Muscle layer of duodenum (tissue), 2 donors: Measurements from ENCODE around the gene WFIKKN2.
"Not testable (repeated sequence)": the region's sequence is repeated elsewhere in the genome, so short reads cannot be mapped to it uniquely, and the experiment has no call there.

Experiments
- H3K27ac ChIP-seq: one replicate; pipeline ENCODE4 v1.7.0; 2013; ENCODE audit warnings: mild to moderate bottlenecking, low read length
- H3K27me3 ChIP-seq: one replicate; pipeline ENCODE4 v1.7.0; 2013; ENCODE audit warnings: low read depth, mild to moderate bottlenecking, control low read depth, low read length
- H3K36me3 ChIP-seq, 2 donors: one replicate each; pipeline ENCODE4 v1.7.0; 2013; ENCODE audit warnings: low read length in 2 of 2, control low read depth in 1 of 2, mild to moderate bottlenecking in 1 of 2; ENCODE audit not compliant: insufficient read depth in 2 of 2, control insufficient read depth in 1 of 2
- H3K4me1 ChIP-seq, 2 donors: one replicate each; pipeline ENCODE4 v1.7.0; 2013; ENCODE audit warnings: low read length in 2 of 2, mild to moderate bottlenecking in 2 of 2, control low read depth in 1 of 2, moderate library complexity in 1 of 2; ENCODE audit not compliant: insufficient read depth in 2 of 2, control insufficient read depth in 1 of 2
- H3K4me3 ChIP-seq, 2 donors: one replicate each; pipeline ENCODE4 v1.7.0; 2013; ENCODE audit warnings: low read length in 2 of 2, low read depth in 1 of 2, mild to moderate bottlenecking in 1 of 2
- H3K9me3 ChIP-seq, 2 donors: one replicate each; pipeline ENCODE4 v1.7.0; 2013; ENCODE audit warnings: low read length in 2 of 2, control low read depth in 1 of 2, mild to moderate bottlenecking in 1 of 2; ENCODE audit not compliant: control insufficient read depth in 1 of 2
- donor health status: healthy.

WFIKKN2 gene

GRCh38 chr17:50800196-50800700 is 35.1 kb upstream of the WFIKKN2 start:
- Histone ChIP-seq H3K9me3 (no peaks in the 10 kb centered on the region), H3K27me3 (no peaks in the 10 kb centered on the region), H3K27ac (no peak overlapping the region), H3K4me1 (peaks cover 0 to 3% of the 10 kb centered on the region in 2 donors), H3K4me3 (no peak overlapping the region), H3K36me3 (no peaks in the 10 kb centered on the region)

GRCh38 chr17:50802609-50803571 is 32.5 kb upstream of the WFIKKN2 start:
- Histone ChIP-seq H3K4me3 (no peak overlapping the region), H3K27ac (no peak overlapping the region), H3K4me1 (peaks cover 0 to 4% of the 10 kb centered on the region in 2 donors), H3K27me3 (no peaks in the 10 kb centered on the region), H3K9me3 (no peaks in the 10 kb centered on the region), H3K36me3 (no peaks in the 10 kb centered on the region)

GRCh38 chr17:50803676-50804075 is 31.7 kb upstream of the WFIKKN2 start:
- Histone ChIP-seq H3K4me1 (peaks cover 0 to 4% of the 10 kb centered on the region in 2 donors), H3K27ac (no peak overlapping the region), H3K36me3 (no peaks in the 10 kb centered on the region), H3K4me3 (no peak overlapping the region), H3K9me3 (no peaks in the 10 kb centered on the region), H3K27me3 (no peaks in the 10 kb centered on the region)

DNA sequence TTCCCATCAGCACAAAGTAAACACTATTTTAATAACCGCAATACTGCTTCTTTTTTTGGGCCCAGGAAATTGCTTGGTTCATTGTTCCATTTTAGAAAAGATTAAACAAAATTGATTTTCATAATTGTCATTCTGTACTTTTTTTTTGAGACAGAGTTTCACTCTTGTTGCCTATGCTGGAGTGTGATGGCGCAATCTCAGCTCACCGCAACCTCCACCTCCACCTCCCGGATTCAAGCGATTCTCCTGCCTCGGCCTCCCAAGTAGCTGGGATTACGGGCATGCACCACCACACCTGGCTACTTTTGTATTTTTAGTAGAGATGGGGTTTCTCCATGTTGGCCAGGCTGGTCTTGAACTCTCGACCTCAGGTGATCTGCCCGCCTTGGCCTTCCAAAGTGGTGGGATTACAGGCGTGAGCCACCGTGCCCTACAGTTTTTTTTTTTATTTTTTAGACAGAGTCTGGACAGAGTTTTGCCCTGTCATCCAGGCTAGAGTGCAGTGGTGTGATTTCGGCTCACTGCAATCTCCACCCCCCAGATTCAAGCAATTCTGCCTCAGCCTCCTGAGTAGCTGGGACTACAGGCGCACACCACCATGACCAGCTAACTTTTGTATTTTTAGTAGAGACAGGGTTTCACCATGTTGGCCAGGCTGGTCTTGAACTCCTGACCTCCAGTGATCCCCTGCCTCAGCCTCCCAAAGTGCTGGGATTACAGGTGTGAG is 30.5 kb upstream of the WFIKKN2 start:
- H3K27me3 ChIP-seq, H3K4me3 ChIP-seq, H3K9me3 ChIP-seq, H3K27ac ChIP-seq, H3K4me1 ChIP-seq, H3K36me3 ChIP-seq: not testable (repeated sequence)

DNA sequence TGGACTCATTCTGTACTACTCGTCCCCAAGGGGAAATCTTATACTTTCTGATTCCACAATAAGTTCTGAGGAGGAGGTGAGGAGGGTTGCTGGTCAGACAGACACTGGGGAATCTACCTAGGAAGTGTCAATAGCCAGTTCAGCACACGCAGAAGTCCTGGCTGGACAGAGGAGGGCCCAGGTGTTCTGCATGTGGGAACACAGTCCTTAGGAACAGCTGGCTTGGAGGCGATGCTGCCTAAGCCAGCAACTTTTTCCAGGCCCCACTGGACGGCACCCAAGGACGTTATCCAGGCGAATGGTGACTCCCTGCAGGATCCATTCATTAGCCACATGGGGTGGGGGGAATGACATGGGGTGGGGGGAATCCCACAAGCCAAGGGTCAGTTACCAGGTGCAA is 29.9 kb upstream of the WFIKKN2 start:
- H3K36me3 ChIP-seq, result no peaks in the 10 kb centered on the region
- H3K4me3 ChIP-seq, result no peak overlapping the region
- H3K27ac ChIP-seq, result no peak overlapping the region
- H3K27me3 ChIP-seq, result no peaks in the 10 kb centered on the region
- H3K9me3 ChIP-seq, result no peaks in the 10 kb centered on the region
- peaks cover 0 to 4% of the 10 kb centered on the region in 2 donors for H3K4me1 ChIP-seq

- H3K27ac ChIP-seq, result no peak overlapping the region
These were observed 29.2 kb upstream of the WFIKKN2 start for GRCh38 chr17:50806141-50806643.

GRCh38 chr17:50807009-50807408 is 28.4 kb upstream of the WFIKKN2 start:
- Histone ChIP-seq H3K27me3 (no peaks in the 10 kb centered on the region), H3K4me1 (peaks cover 0 to 4% of the 10 kb centered on the region in 2 donors), H3K9me3 (no peaks in the 10 kb centered on the region), H3K4me3 (no peak overlapping the region), H3K36me3 (no peaks in the 10 kb centered on the region), H3K27ac (no peak overlapping the region)

More at GRCh38 chr17:50806141-50806643, 29.2 kb upstream of the WFIKKN2 start:
- H3K9me3 ChIP-seq, result no peaks in the 10 kb centered on the region
- H3K4me3 ChIP-seq, result no peak overlapping the region
- H3K36me3 ChIP-seq, result no peaks in the 10 kb centered on the region
- H3K27me3 ChIP-seq, result no peaks in the 10 kb centered on the region
- peaks cover 0 to 4% of the 10 kb centered on the region in 2 donors for H3K4me1 ChIP-seq

DNA sequence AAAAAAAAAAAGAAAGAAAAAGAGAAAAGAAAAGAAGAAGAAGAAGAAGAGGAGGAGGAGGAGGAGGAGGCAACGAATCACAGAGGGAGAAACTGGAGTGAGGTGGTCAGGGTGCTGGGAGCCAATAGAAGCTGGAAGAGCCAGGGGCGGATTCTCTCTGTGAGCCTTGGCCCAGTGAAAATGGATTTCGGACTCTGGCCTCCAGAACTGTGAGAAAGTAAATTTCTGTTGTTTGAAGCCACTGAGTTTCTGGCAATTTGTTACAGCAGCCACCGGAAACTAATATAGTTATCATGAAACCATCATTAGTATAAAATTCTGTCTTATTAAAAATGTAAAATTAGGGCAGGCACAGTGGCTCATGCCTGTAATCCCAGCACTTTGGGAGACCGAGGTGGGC is 27.7 kb upstream of the WFIKKN2 start:
- Histone ChIP-seq H3K27ac (no peak overlapping the region), H3K4me1 (peaks cover 0 to 4% of the 10 kb centered on the region in 2 donors), H3K27me3 (no peaks in the 10 kb centered on the region), H3K9me3 (no peaks in the 10 kb centered on the region), H3K4me3 (no peak overlapping the region), H3K36me3 (no peaks in the 10 kb centered on the region)

DNA sequence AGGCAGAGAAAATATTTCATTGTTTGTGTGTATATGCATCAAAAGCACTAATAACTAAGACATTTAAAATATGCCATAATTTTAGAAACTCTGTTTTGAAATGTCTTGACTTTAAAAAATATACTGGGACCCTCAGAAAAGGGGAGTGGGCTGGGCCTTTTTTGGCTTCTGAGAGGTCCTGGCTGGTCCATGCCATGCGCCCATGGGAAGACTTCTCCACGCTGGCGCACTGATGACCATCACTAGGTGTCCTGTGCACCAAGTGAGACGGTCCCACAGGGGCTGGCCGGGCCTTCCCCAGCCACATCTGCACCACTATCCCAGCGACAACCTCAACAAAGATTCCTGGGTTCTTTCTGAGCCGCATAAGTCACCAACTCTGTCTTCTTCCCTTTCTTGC is 27.0 kb upstream of the WFIKKN2 start:
- Histone ChIP-seq H3K27ac (no peak overlapping the region), H3K4me1 (peaks cover 0 to 4% of the 10 kb centered on the region in 2 donors), H3K36me3 (no peaks in the 10 kb centered on the region), H3K27me3 (no peaks in the 10 kb centered on the region), H3K4me3 (no peak overlapping the region), H3K9me3 (no peaks in the 10 kb centered on the region)

DNA sequence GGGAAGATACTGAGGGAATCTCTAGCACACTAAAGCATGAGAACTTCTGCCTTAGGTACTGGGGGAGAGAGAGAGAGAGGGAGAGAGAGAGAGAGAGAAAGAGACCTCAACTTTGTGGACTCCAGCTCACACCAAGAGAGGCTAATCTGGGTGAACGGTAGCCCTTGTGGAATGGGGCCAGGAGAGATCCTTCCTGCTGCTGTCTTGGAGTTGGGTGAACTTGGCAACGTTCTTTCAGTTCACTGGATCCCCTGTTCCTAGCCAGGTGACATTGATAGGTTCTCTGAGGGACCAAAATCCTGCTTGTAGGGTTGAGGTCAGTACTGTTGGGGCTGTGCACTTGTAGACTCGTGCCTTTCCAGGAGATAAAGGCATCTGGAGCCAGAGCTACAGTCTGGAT is 26.5 kb upstream of the WFIKKN2 start:
- Histone ChIP-seq H3K4me3 (no peak overlapping the region), H3K4me1 (peaks cover 0 to 4% of the 10 kb centered on the region in 2 donors), H3K36me3 (no peaks in the 10 kb centered on the region), H3K9me3 (no peaks in the 10 kb centered on the region), H3K27me3 (no peaks in the 10 kb centered on the region), H3K27ac (no peak overlapping the region)

GRCh38 chr17:50813583-50813982 is 21.8 kb upstream of the WFIKKN2 start:
- H3K9me3 ChIP-seq, result no peaks in the 10 kb centered on the region
- no peak overlapping the region for H3K27ac ChIP-seq
- H3K36me3 ChIP-seq, result no peaks in the 10 kb centered on the region
- no peaks in the 10 kb centered on the region for H3K27me3 ChIP-seq
- H3K4me3 ChIP-seq, result no peak overlapping the region
- H3K4me1 ChIP-seq, result peaks cover 0 to 8% of the 10 kb centered on the region in 2 donors
